ENCODE results near the gene EZH2.

The EZH2 gene

GRCh38 chr7:148850564-148850963, 33.5 kb downstream of the EZH2 start:
- TF ChIP-seq TAF1 (IDR thresholded peaks at IDR 0.05; ENCODE audit: borderline replicate concordance, low read depth, low read length) (no peak), POLR2AphosphoS5 (IDR thresholded peaks at IDR 0.05; ENCODE audit: low read depth, low read length) (no peak), POLR2A (IDR thresholded peaks at IDR 0.05; ENCODE audit: low read depth, low read length) (no peak)
- no peak for FAIRE-seq
- DNase-seq (ENCODE audit: insufficient read length): no peak

GRCh38 chr7:148849393-148850098, 34.5 kb downstream of the EZH2 start:
- FAIRE-seq (no peak), DNase-seq (ENCODE audit: insufficient read length) (no peak)
- no peak for TF ChIP-seq TAF1 (IDR thresholded peaks at IDR 0.05; ENCODE audit: borderline replicate concordance, low read depth, low read length)
- no peak for TF ChIP-seq POLR2AphosphoS5 (IDR thresholded peaks at IDR 0.05; ENCODE audit: low read depth, low read length)
- TF ChIP-seq POLR2A (IDR thresholded peaks at IDR 0.05; ENCODE audit: low read depth, low read length): no peak

- DNase-seq (ENCODE audit: insufficient read length) (no peak), FAIRE-seq (peak; percentile 66)
- TF ChIP-seq POLR2AphosphoS5 (IDR thresholded peaks at IDR 0.05; ENCODE audit: low read depth, low read length) (no peak), TAF1 (IDR thresholded peaks at IDR 0.05; ENCODE audit: borderline replicate concordance, low read depth, low read length) (no peak), POLR2A (IDR thresholded peaks at IDR 0.05; ENCODE audit: low read depth, low read length) (no peak)
Observed at GRCh38 chr7:148847815-148848734, 36.0 kb downstream of the EZH2 start.

- FAIRE-seq (no peak), DNase-seq (ENCODE audit: insufficient read length) (no peak)
- TF ChIP-seq POLR2AphosphoS5 (IDR thresholded peaks at IDR 0.05; ENCODE audit: low read depth, low read length) (no peak), POLR2A (IDR thresholded peaks at IDR 0.05; ENCODE audit: low read depth, low read length) (no peak)
Observed at GRCh38 chr7:148838905-148839304, 45.2 kb downstream of the EZH2 start.

GRCh38 chr7:148835854-148836253, 48.2 kb downstream of the EZH2 start:
- TF ChIP-seq POLR2A (IDR thresholded peaks at IDR 0.05; ENCODE audit: low read depth, low read length): no peak
- TF ChIP-seq POLR2AphosphoS5 (IDR thresholded peaks at IDR 0.05; ENCODE audit: low read depth, low read length): no peak
- no peak for TF ChIP-seq TAF1 (IDR thresholded peaks at IDR 0.05; ENCODE audit: borderline replicate concordance, low read depth, low read length)
- FAIRE-seq: no peak
- no peak for DNase-seq (ENCODE audit: insufficient read length)

GRCh38 chr7:148834605-148835004, 49.5 kb downstream of the EZH2 start:
- no peak for DNase-seq (ENCODE audit: insufficient read length)
- no peak for FAIRE-seq
- TF ChIP-seq POLR2AphosphoS5 (IDR thresholded peaks at IDR 0.05; ENCODE audit: low read depth, low read length) (no peak), TAF1 (IDR thresholded peaks at IDR 0.05; ENCODE audit: borderline replicate concordance, low read depth, low read length) (no peak), POLR2A (IDR thresholded peaks at IDR 0.05; ENCODE audit: low read depth, low read length) (no peak)

- FAIRE-seq: no peak
- no peak for TF ChIP-seq POLR2AphosphoS5 (IDR thresholded peaks at IDR 0.05; ENCODE audit: low read depth, low read length)
- no peak for TF ChIP-seq POLR2A (IDR thresholded peaks at IDR 0.05; ENCODE audit: low read depth, low read length)
- no peak for TF ChIP-seq TAF1 (IDR thresholded peaks at IDR 0.05; ENCODE audit: borderline replicate concordance, low read depth, low read length)
- no peak for DNase-seq (ENCODE audit: insufficient read length)
Observed at GRCh38 chr7:148831782-148832181, 52.3 kb downstream of the EZH2 start.

- DNase-seq (ENCODE audit: insufficient read length) (no peak), FAIRE-seq (no peak)
- TF ChIP-seq TAF1 (IDR thresholded peaks at IDR 0.05; ENCODE audit: borderline replicate concordance, low read depth, low read length): no peak
Observed at GRCh38 chr7:148830897-148831692, 53.0 kb downstream of the EZH2 start.

- DNase-seq (ENCODE audit: insufficient read length) (no peak), FAIRE-seq (no peak)
Observed at GRCh38 chr7:148828965-148829364, 55.1 kb downstream of the EZH2 start.

GRCh38 chr7:148825338-148825737, 58.8 kb downstream of the EZH2 start:
- no peak for DNase-seq (ENCODE audit: insufficient read length)
- TF ChIP-seq TAF1 (IDR thresholded peaks at IDR 0.05; ENCODE audit: borderline replicate concordance, low read depth, low read length): no peak
- TF ChIP-seq POLR2A (IDR thresholded peaks at IDR 0.05; ENCODE audit: low read depth, low read length): no peak
- TF ChIP-seq POLR2AphosphoS5 (IDR thresholded peaks at IDR 0.05; ENCODE audit: low read depth, low read length): no peak
- FAIRE-seq: no peak

More at GRCh38 chr7:148828965-148829364, 55.1 kb downstream of the EZH2 start:
- TF ChIP-seq POLR2A (IDR thresholded peaks at IDR 0.05; ENCODE audit: low read depth, low read length) (no peak), TAF1 (IDR thresholded peaks at IDR 0.05; ENCODE audit: borderline replicate concordance, low read depth, low read length) (no peak), POLR2AphosphoS5 (IDR thresholded peaks at IDR 0.05; ENCODE audit: low read depth, low read length) (no peak)

- no peak for TF ChIP-seq TAF1 (IDR thresholded peaks at IDR 0.05; ENCODE audit: borderline replicate concordance, low read depth, low read length)
- no peak for TF ChIP-seq POLR2A (IDR thresholded peaks at IDR 0.05; ENCODE audit: low read depth, low read length)
- no peak for TF ChIP-seq POLR2AphosphoS5 (IDR thresholded peaks at IDR 0.05; ENCODE audit: low read depth, low read length)
- DNase-seq (ENCODE audit: insufficient read length) (no peak), FAIRE-seq (no peak)
Observed at GRCh38 chr7:148824864-148825263, 59.2 kb downstream of the EZH2 start.

Measured in GM12892 (cell line).